IMR-90 (cell line): ENCODE data around the gene ANKRD24. TPM values are rescaled to one million over a fixed set of nuclear protein-coding genes. Genes with fewer than 3 reads are reported as not detected.

ENCODE experiments used
- ATAC-seq: fragments of 200-7000 bp; cut with Tn5 transposase; 2 replicates; pipeline ENCODE4 v1.9.1; 2020; ENCODE audit warnings: low read depth, mild to moderate bottlenecking, moderate library complexity
- BruUV-seq: library from RNA; stranded (reverse); fragments of 400-500 nt; replicated peaks from 2 replicates; lab custom pipeline; 2021; lab: Mats Ljungman, UMichigan
- CTCF ChIA-PET: fragments of 300-600 bp; formaldehyde crosslinking; extraction: SDS; loops from one replicate; lab custom pipeline; 2021; ENCODE audit warnings: antibody characterized with exemption; lab: Yijun Ruan, JAX
- POLR2A ChIA-PET: fragments of 300-600 bp; sonication (Branson Sonifier 250); formaldehyde crosslinking; loops from one replicate; lab custom pipeline; 2022; ENCODE audit warnings: antibody characterized with exemption; ENCODE audit not compliant: unreplicated experiment; lab: Charles Lee
- DNase-seq: peaks from one replicate; pipeline ENCODE4 v3.0.0; 2013
- H2AFZ ChIP-seq: replicated peaks from 2 replicates; pipeline ENCODE3; 2013; ENCODE audit warnings: low read length, mild to moderate bottlenecking; ENCODE audit not compliant: poor library complexity
- H2AK5ac ChIP-seq: 2 replicates; pipeline ENCODE4 v1.6.1; 2013; ENCODE audit warnings: low read depth, low read length, inconsistent platforms
- H2AK9ac ChIP-seq: replicated peaks from 2 replicates; pipeline ENCODE3; 2013; ENCODE audit warnings: mild to moderate bottlenecking, low read depth, low read length, moderate library complexity; ENCODE audit not compliant: poor library complexity
- H2BK120ac ChIP-seq: 2 replicates; pipeline ENCODE4 v1.6.1; 2013; ENCODE audit warnings: low read depth, low read length, inconsistent platforms
- H2BK15ac ChIP-seq: 3 replicates; pipeline ENCODE4 v1.6.1; 2013; ENCODE audit warnings: low read depth, low read length, inconsistent platforms
- H2BK20ac ChIP-seq: 2 replicates; pipeline ENCODE4 v1.6.1; 2013; ENCODE audit warnings: low read depth, mild to moderate bottlenecking, inconsistent platforms, low read length, moderate library complexity
- H2BK5ac ChIP-seq: 2 replicates; pipeline ENCODE4 v1.6.1; 2013; ENCODE audit warnings: mild to moderate bottlenecking, low read depth, low read length, inconsistent platforms; ENCODE audit not compliant: poor library complexity, severe bottlenecking
- H3K14ac ChIP-seq: replicated peaks from 2 replicates; pipeline ENCODE4 v1.6.1; 2013; ENCODE audit warnings: low read depth, low read length, inconsistent platforms
- H3K18ac ChIP-seq: 2 replicates; pipeline ENCODE4 v1.6.1; 2013; ENCODE audit warnings: low read depth, low read length, control low read depth
- H3K23ac ChIP-seq: 2 replicates; pipeline ENCODE4 v1.6.1; 2013; ENCODE audit warnings: low read depth, low read length, inconsistent platforms
- H3K27ac ChIP-seq: 2 replicates; pipeline ENCODE4 v1.5.1; 2013; ENCODE audit warnings: mild to moderate bottlenecking, control low read depth, low read length; ENCODE audit not compliant: insufficient read depth
- H3K27me3 ChIP-seq: 2 replicates; pipeline ENCODE4 v1.6.1; 2013; ENCODE audit warnings: low read length; ENCODE audit not compliant: control insufficient read depth, insufficient read depth
- H3K36me3 ChIP-seq: 2 replicates; pipeline ENCODE4 v1.6.1; 2013; ENCODE audit warnings: low read length, mixed read lengths; ENCODE audit not compliant: control insufficient read depth, insufficient read depth
- H3K4ac ChIP-seq: 2 replicates; pipeline ENCODE4 v1.6.1; 2013; ENCODE audit warnings: low read depth, low read length, inconsistent platforms
- H3K4me1 ChIP-seq: 2 replicates; pipeline ENCODE4 v1.6.1; 2013; ENCODE audit warnings: low read length, mixed read lengths; ENCODE audit not compliant: control insufficient read depth, insufficient read depth
- H3K4me2 ChIP-seq: 2 replicates; pipeline ENCODE4 v1.6.1; 2013; ENCODE audit warnings: low read depth, mild to moderate bottlenecking, control low read depth, low read length, moderate library complexity
- H3K4me3 ChIP-seq: 2 replicates; pipeline ENCODE4 v1.5.1; 2013; ENCODE audit warnings: low read depth, mild to moderate bottlenecking, control low read depth, low read length, moderate library complexity; ENCODE audit not compliant: insufficient read depth
- H3K56ac ChIP-seq: 2 replicates; pipeline ENCODE4 v1.6.1; 2013; ENCODE audit warnings: low read length, inconsistent platforms; ENCODE audit not compliant: insufficient read depth; ENCODE audit errors: extremely low read depth
- H3K79me1 ChIP-seq, 2 experiments: 2 replicates each; pipeline ENCODE4 v1.6.1; 2013; ENCODE audit warnings: low read length in 2 of 2, inconsistent platforms in 1 of 2, low read depth in 1 of 2
- H3K9ac ChIP-seq: 2 replicates; pipeline ENCODE4 v1.6.1; 2013; ENCODE audit warnings: low read depth, low read length, control low read depth
- H3K9me1 ChIP-seq: 2 replicates; pipeline ENCODE4 v1.6.1; 2013; ENCODE audit warnings: low read length, inconsistent platforms; ENCODE audit not compliant: insufficient read depth
- H3K9me3 ChIP-seq: 2 replicates; pipeline ENCODE4 v1.6.1; 2013; ENCODE audit warnings: low read length; ENCODE audit not compliant: control insufficient read depth, insufficient read depth
- H4K20me1 ChIP-seq: 2 replicates; pipeline ENCODE4 v1.6.1; 2013; ENCODE audit warnings: low read length, inconsistent platforms; ENCODE audit not compliant: insufficient read depth
- H4K5ac ChIP-seq: 2 replicates; pipeline ENCODE4 v1.6.1; 2013; ENCODE audit warnings: mild to moderate bottlenecking, low read depth, low read length, control low read depth
- H4K8ac ChIP-seq, 2 experiments: 2 replicates each; pipeline ENCODE4 v1.6.1; 2013; ENCODE audit warnings: low read depth in 2 of 2, low read length in 2 of 2, control low read depth in 1 of 2, inconsistent platforms in 1 of 2
- H4K91ac ChIP-seq: 2 replicates; pipeline ENCODE4 v1.6.1; 2013; ENCODE audit warnings: low read depth, low read length, inconsistent platforms; ENCODE audit not compliant: insufficient read depth
- BHLHE40 ChIP-seq: fragments of 150-350 bp; IDR thresholded peaks from 2 replicates; pipeline ENCODE4 v1.6.1; 2016; ENCODE audit warnings: mild to moderate bottlenecking, low read depth, low read length
- CEBPB ChIP-seq: IDR thresholded peaks from 2 replicates; pipeline ENCODE4 v1.6.1; 2012; ENCODE audit warnings: low read depth, low read length, improper control_type of control experiment
- CHD1 ChIP-seq: IDR thresholded peaks from 2 replicates; pipeline ENCODE4 v1.6.1; 2012; ENCODE audit warnings: low read depth, low read length, improper control_type of control experiment
- CTCF ChIP-seq: conservative IDR thresholded peaks from 2 replicates; pipeline ENCODE4 v1.5.1; 2012; ENCODE audit warnings: mild to moderate bottlenecking, low read depth, low read length, improper control_type of control experiment
- FOS ChIP-seq: fragments of 150-350 bp; IDR thresholded peaks from 2 replicates; pipeline ENCODE4 v1.6.1; 2016; ENCODE audit warnings: low read depth, low read length
- MAFK ChIP-seq: IDR thresholded peaks from 2 replicates; pipeline ENCODE4 v1.6.1; 2012; ENCODE audit warnings: low read depth, low read length, improper control_type of control experiment
- MAZ ChIP-seq: IDR thresholded peaks from 2 replicates; pipeline ENCODE4 v1.6.1; 2012; ENCODE audit warnings: low read depth, mild to moderate bottlenecking, low read length, improper control_type of control experiment, moderate library complexity, borderline replicate concordance
- MXI1 ChIP-seq: IDR thresholded peaks from 2 replicates; pipeline ENCODE4 v1.6.1; 2012; ENCODE audit warnings: low read depth, mild to moderate bottlenecking, low read length, moderate library complexity, borderline replicate concordance
- NFE2L2 ChIP-seq: fragments of 150-350 bp; IDR thresholded peaks from 2 replicates; pipeline ENCODE4 v1.6.1; 2016; ENCODE audit warnings: low read depth, mild to moderate bottlenecking, low read length
- POLR2A ChIP-seq: IDR thresholded peaks from 2 replicates; pipeline ENCODE4 v1.6.1; 2012; ENCODE audit warnings: mild to moderate bottlenecking, low read depth, low read length
- RAD21 ChIP-seq: IDR thresholded peaks from 2 replicates; pipeline ENCODE4 v1.6.1; 2012; ENCODE audit warnings: low read length, improper control_type of control experiment
- RCOR1 ChIP-seq: IDR thresholded peaks from 2 replicates; pipeline ENCODE4 v1.6.1; 2012; ENCODE audit warnings: mild to moderate bottlenecking, low read length, improper control_type of control experiment; ENCODE audit not compliant: insufficient replicate concordance
- RFX5 ChIP-seq: IDR thresholded peaks from 2 replicates; pipeline ENCODE4 v1.8.0; 2012; ENCODE audit warnings: low read depth, mild to moderate bottlenecking, low read length, moderate library complexity
- SMC3 ChIP-seq: fragments of 150-350 bp; IDR thresholded peaks from 2 replicates; pipeline ENCODE4 v1.6.1; 2016; ENCODE audit warnings: low read depth, mild to moderate bottlenecking, antibody characterized with exemption, low read length, moderate library complexity
- WGBS, 2 experiments: methylation state at CpG; one replicate each; pipeline versions ENCODE4 v1.1.5 to v1.1.7; 2013; ENCODE audit warnings: missing lambda C conversion rate in 2 of 2; ENCODE audit not compliant: insufficient read length in 1 of 2; ENCODE audit errors: extremely low coverage in 2 of 2; 5-methylcytosine and 5-hydroxymethylcytosine counted together
- dilution Hi-C: fragments of 300-500 bp; cut with HindIII; formaldehyde crosslinking; loops from one replicate; pipeline ENCODE4 v1.14.3; 2018; ENCODE audit warnings: low sequenced_read_pairs; ENCODE audit not compliant: unreplicated experiment
- in situ Hi-C: fragments of 300-500 bp; cut with MboI; formaldehyde crosslinking; loops from 3 replicates; pipeline ENCODE4 v1.14.3; 2019; ENCODE audit warnings: low sequenced_read_pairs, inconsistent platforms, mixed read lengths
- intact Hi-C: fragments of 100-400 bp; cut with micrococcal nuclease; formaldehyde crosslinking; loops from 2 replicates; pipeline ENCODE4 v1.10.0; 2022
- polyA plus RNA-seq, 3 experiments: library from polyadenylated mRNA; depleted of rRNA; stranded (reverse); fragments of >200 nt; gene quantifications; 2 replicates each; pipeline ENCODE4 v1.2.3, GENCODE V29; 2012; ENCODE audit warnings: low replicate concordance in 1 of 3
- total RNA-seq: library from RNA; depleted of rRNA; stranded (reverse); fragments of >200 nt; gene quantifications from 2 replicates; pipeline ENCODE4 v1.2.3, GENCODE V29; 2012
- TF ChIP-seq, protein P1 (sequence below): fragments of 150-350 bp; IDR thresholded peaks from 2 replicates; pipeline ENCODE4 v1.6.1; 2016; ENCODE audit warnings: low read depth, mild to moderate bottlenecking, low read length, moderate library complexity, borderline replicate concordance
- TF ChIP-seq, protein P2 (sequence below): fragments of 150-350 bp; IDR thresholded peaks from 2 replicates; pipeline ENCODE4 v1.6.1; 2017; ENCODE audit warnings: mild to moderate bottlenecking, antibody characterized with exemption, low read length, low read depth

The ANKRD24 gene
- total and polyA plus RNA-seq, 2 of the 4 experiments (the other 2 are of a cell fraction): 0.18 to 0.21 TPM

DNA sequence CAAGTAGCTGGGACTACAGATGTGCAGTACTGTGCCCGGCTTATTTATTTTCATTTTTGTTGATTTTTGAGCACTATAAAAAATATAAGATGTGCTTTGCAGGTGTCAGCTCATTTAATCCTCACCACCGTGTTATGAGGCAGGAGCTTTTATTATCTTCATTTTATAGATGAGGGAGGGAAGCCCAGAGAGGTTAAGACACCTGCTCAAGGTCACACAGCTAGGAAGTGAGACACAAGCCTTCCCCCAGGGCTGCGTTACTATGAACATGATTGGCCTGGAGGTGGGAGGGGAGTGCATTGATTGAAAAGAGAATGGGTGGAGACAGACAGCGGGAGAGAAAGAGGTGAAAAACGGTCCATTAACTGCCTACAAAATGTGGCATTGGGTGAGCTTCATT is 7.2 kb downstream of the ANKRD24 start:
- in situ Hi-C loops: no loop called here
- Histone ChIP-seq H2BK15ac (no peak overlapping the region), H3K36me3 (no peaks in the 10 kb centered on the region), H3K14ac (no peak overlapping the region), H2BK120ac (no peak overlapping the region), H4K20me1 (no peaks in the 10 kb centered on the region), H3K4me1 (no peaks in the 10 kb centered on the region), H2BK20ac (no peak overlapping the region), H3K9ac (no peak overlapping the region), H3K23ac (no peak overlapping the region), H2AK5ac (no peak overlapping the region), H3K79me1 (no peaks in the 10 kb centered on the region), H3K9me3 (no peaks in the 10 kb centered on the region), H4K5ac (no peak overlapping the region), H3K4ac (no peak overlapping the region), H4K91ac (no peak overlapping the region), H3K27ac (no peak overlapping the region), H4K8ac (no peak overlapping the region), H2BK5ac (no peak overlapping the region), H2AFZ (no peak overlapping the region), H3K9me1 (no peaks in the 10 kb centered on the region), H2AK9ac (no peak overlapping the region), H3K4me2 (no peak overlapping the region), H3K56ac (no peak overlapping the region), H3K18ac (no peak overlapping the region), H3K4me3 (no peak overlapping the region), H3K27me3 (peaks cover 11% of the 10 kb centered on the region)
- WGBS, 2 experiments: no CpG with 5 or more reads among the region's 5 CpGs
- TF ChIP-seq CEBPB (no peak), FOS (no peak), MXI1 (no peak), MAFK (no peak), SMC3 (no peak), MAZ (no peak), RCOR1 (no peak), POLR2A (no peak), BHLHE40 (no peak), NFE2L2 (no peak), RAD21 (no peak), CTCF (no peak), RFX5 (no peak), CHD1 (no peak)
- TF ChIP-seq, protein P1, sequence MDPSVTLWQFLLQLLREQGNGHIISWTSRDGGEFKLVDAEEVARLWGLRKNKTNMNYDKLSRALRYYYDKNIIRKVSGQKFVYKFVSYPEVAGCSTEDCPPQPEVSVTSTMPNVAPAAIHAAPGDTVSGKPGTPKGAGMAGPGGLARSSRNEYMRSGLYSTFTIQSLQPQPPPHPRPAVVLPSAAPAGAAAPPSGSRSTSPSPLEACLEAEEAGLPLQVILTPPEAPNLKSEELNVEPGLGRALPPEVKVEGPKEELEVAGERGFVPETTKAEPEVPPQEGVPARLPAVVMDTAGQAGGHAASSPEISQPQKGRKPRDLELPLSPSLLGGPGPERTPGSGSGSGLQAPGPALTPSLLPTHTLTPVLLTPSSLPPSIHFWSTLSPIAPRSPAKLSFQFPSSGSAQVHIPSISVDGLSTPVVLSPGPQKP: no peak
- TF ChIP-seq, protein P2, sequence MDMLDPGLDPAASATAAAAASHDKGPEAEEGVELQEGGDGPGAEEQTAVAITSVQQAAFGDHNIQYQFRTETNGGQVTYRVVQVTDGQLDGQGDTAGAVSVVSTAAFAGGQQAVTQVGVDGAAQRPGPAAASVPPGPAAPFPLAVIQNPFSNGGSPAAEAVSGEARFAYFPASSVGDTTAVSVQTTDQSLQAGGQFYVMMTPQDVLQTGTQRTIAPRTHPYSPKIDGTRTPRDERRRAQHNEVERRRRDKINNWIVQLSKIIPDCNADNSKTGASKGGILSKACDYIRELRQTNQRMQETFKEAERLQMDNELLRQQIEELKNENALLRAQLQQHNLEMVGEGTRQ: no peak
- CTCF ChIA-PET: interaction anchor here (1.1 kb wide), 1 partner anchor 49 kb away, joined by 4 read pairs; no protein-coding TSS in a partner anchor
- ATAC-seq: no peak
- dilution Hi-C loops: no loop called here
- no TSS peak for BruUV-seq
- POLR2A ChIA-PET: interaction anchor here (0.6 kb wide), 1 partner anchor 20 kb away, joined by 6 read pairs; no protein-coding TSS in a partner anchor
- intact Hi-C loops: loop anchor here (5.0 kb wide), 1 partner anchor 122 kb away; the partner anchor contains the start of gene ZBTB7A
- no peak for DNase-seq
